ENCODE data around the gene RBM33.
"Not testable (repeated sequence)": the region's sequence is repeated elsewhere in the genome, so short reads cannot be mapped to it uniquely, and the experiment has no call there.

RBM33 gene

GRCh38 chr7:155686620-155687324 is 42.3 kb downstream of the RBM33 start:
- DNase-seq (ENCODE audit: insufficient read length, low spot score); FAIRE-seq: not testable (repeated sequence)

DNA sequence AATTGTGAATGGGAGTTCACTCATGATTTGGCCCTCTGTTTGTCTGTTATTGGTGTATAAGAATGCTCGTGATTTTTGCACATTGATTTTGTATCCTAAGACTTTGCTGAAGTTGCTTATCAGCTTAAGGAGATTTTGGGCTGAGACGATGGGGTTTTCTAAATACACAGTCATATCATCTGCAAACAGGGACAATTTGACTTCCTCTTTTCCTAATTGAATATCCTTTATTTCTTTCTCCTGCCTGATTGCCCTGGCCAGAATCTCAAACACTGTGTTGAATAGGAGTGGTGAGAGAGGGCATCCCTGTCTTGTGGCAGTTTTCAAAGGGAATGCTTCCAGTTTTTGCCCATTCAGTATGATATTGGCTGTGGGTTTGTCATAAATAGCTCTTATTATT is 43.8 kb downstream of the RBM33 start:
- FAIRE-seq: not testable (repeated sequence)

GRCh38 chr7:155690655-155691054 is 46.2 kb downstream of the RBM33 start:
- DNase-seq (ENCODE audit: insufficient read length, low spot score); FAIRE-seq: not testable (repeated sequence)

More for the DNA sequence above, 43.8 kb downstream of the RBM33 start:
- not testable (repeated sequence) for DNase-seq (ENCODE audit: insufficient read length, low spot score)

- peak; percentile 79 for FAIRE-seq
- no peak for DNase-seq (ENCODE audit: insufficient read length, low spot score)
Measured at GRCh38 chr7:155692317-155692716, 47.9 kb downstream of the RBM33 start.

DNA sequence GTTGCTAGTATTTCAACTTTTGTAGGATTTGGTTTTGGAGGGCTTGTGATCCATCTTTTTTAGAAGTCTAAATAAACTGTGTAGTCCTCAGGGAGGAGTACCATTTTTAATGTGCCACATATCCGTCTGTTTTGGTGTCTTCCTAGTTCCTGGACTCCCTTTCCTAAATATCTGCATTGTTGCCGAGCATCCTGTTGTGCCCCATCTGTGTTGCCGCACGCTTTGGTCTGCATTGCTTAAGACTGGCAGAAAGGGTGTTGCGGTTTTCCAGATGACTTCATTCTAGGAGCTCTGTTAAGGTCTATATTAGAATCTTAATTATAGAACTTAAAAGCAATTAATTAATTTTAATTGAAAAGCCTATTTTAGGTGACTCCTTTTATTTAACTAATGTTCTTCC is 49.4 kb downstream of the RBM33 start:
- FAIRE-seq (no peak), DNase-seq (ENCODE audit: insufficient read length, low spot score) (no peak)

DNA sequence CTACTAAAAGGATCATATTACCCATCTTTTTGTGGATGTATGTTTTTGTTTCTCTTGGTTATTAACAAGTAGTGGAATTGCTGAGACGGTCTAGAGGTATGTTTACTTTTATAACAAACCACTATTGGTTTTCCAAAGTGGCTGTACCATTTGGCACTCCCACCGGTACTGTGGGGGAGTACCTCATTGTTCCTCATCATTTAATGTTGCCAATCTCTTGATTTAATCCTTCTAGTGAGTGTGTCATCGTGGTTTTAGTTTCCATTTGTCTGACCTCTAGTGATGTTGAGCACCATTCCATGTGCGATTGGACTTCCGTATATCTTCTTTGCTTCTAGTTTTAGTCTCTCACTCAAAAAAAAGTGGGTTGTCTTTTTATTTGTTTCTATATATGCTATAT is 50.4 kb downstream of the RBM33 start:
- FAIRE-seq (no peak), DNase-seq (ENCODE audit: insufficient read length, low spot score) (no peak)

- FAIRE-seq: no peak
- DNase-seq (ENCODE audit: insufficient read length, low spot score): no peak
Measured at GRCh38 chr7:155696747-155697146, 52.3 kb downstream of the RBM33 start.

DNA sequence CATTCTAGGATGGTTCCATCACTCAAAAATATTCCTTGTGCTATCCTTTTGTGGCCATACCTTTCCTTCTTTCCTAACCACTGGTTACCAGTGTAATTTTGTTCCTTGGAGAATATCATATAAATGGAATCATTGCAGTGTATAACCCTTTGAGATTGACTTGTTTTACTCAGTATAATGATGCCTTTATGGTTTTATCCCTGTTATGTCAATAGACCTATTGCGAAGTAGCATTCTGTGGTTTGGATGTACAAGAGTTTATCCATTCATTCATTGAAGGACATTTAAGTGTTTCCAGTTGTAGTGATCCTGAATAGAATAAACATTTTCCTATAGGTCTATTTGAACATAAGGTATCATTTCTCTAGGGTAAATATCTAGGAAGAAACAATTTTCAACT is 54.2 kb downstream of the RBM33 start:
- no peak for FAIRE-seq
- DNase-seq (ENCODE audit: insufficient read length, low spot score): no peak

DNA sequence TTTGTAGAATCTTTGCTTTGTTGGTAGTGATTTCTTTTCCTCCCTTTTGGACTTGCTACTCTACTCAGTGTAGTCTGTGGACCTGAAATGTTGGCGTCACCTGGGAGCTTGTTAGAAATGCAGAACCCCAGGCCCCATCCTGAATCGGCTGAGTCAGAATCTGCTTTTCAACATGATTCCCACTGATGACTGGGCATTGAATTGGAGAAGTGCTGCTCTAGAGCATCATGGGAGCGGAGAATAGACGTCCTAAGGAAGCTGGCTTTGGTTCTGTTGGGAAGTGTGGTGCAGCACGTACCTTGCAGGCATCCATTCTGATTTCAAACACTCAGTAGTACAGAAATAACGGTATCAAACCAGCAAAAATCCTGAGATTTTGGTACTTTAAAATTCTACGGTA is 54.7 kb downstream of the RBM33 start:
- no peak for FAIRE-seq

DNA sequence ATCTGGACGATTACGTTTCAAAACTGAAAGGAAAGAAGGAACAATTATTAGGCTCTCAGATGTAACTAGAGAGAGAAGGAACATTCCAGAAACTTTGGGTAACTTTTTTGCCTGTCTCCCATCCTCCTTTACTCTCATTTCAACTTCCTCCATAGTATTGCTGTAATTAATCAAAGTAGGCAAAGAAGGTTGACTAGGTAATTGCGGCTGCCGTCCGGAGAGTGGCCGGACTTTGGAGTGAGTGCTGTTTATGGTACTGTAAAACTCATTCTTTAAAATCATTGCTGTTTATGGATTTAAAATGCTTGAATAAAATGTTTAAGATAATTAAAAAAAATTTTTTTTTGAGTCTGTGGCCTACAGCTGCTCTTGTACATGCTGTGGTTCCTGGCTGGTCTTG is 56.4 kb downstream of the RBM33 start:
- FAIRE-seq: no peak

More for the DNA sequence above, 54.7 kb downstream of the RBM33 start:
- DNase-seq (ENCODE audit: insufficient read length, low spot score): no peak

DNA sequence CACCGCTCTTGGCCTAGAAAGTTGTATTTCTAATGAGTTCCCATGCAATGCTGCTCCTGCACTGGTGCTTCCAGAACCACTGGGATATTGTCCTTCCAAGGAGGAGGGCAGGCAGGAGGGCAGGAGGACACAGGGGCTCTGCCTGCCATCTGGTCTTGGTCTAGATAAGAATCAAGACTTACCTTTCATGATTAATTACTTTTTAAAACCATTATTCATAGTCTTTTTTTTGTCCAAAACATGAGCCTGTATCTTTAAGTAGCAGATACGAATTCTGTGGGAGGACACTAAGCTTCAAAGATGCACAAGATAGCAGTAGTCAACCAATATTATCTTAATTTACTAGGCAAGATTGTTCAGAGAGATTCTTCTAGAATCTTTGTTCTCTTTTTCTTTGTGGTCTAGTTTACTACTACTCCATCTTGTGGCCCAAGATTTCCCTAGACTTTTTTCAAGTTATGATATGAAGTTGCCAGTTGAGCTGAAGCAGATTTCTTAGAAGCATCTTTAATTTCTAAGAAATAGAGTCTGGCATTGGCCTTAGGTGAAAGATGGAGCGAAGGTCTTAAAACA is 57.6 kb downstream of the RBM33 start:
- no peak for FAIRE-seq
- no peak for DNase-seq (ENCODE audit: insufficient read length, low spot score)

More for the DNA sequence above, 56.4 kb downstream of the RBM33 start:
- no peak for DNase-seq (ENCODE audit: insufficient read length, low spot score)

GRCh38 chr7:155702616-155703015 is 58.2 kb downstream of the RBM33 start:
- FAIRE-seq (no peak), DNase-seq (ENCODE audit: insufficient read length, low spot score) (no peak)

DNA sequence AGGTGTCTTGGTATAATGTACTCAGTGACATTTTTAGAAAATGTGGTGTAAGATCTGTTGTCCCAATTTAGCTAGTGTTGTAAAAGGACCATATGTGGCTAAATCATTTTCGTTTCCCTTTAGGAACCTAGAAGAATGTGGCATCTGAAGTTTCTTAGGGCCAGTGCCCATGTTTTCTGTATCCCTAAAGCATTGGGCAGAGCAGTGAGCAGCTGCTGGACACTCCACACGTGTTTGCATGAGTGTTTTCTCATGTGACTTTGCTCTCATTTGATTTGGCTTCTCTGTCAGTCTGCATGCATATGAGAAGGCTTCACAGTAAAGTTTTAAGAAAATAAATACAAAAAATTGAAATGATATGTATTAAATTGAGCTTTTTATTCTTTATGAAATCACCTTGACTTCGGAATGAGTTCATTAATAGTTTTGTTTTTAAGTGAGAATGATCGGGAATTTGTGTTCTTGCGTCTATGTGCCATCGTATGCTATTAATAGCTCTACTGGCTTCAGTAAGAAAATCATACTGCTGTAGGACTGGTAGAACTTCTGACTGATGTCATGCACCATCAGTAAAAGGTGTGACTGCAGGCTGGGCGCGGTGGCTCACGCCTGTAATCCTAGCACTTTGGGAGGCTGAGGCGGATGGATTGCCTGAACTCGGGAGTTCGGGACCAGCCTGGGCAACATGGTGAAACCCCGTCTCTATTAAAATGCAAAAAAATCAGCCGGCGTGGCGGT is 61.3 kb downstream of the RBM33 start:
- DNase-seq (ENCODE audit: insufficient read length, low spot score) (no peak), FAIRE-seq (no peak)

DNA sequence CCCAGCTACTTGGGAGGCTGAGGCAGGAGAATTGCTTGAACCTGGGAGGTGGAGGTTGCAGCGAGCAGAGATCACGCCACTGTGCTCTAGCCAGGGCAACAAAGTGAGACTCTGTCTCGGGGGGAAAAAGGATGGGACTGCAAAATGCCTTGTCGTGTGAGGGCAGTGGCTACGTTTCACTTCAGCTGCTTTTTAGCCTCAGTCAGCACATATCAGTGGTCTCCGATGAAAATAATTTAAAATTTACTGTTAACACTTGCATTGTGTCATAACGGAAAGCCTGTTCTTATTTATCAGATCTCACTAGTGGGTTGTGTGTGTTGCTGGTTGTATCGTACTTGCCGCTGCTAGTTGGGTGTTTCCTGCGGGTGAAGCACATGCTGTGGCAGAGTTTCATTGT is 61.9 kb downstream of the RBM33 start:
- no peak for FAIRE-seq
- DNase-seq (ENCODE audit: insufficient read length, low spot score): no peak

- DNase-seq (ENCODE audit: insufficient read length, low spot score) (no peak), FAIRE-seq (peak; percentile 63)
Measured at GRCh38 chr7:155709453-155709852, 65.0 kb downstream of the RBM33 start.

- FAIRE-seq (no peak), DNase-seq (ENCODE audit: insufficient read length, low spot score) (no peak)
Measured at GRCh38 chr7:155710031-155710430, 65.6 kb downstream of the RBM33 start.

DNA sequence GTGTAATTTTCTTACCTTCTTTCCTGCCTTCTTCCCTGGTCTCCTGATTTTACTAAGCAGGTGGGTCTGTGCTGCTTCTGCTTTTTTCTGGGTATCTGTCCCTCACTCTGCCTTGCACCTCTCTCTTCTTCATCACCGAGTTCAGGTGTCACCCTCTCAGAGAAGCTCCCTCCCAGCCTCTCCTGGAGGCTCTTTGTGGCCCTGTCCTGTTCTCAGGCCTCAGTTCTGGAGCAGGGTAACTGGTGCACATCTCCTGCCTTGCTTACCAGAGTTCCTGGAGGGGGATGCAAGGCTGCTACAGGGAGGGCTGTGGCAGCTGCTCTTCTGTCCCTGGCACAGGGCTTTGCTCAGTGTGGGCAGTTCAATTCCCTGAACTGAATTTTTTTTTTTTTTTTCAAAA is 66.1 kb downstream of the RBM33 start:
- no peak for DNase-seq (ENCODE audit: insufficient read length, low spot score)
- FAIRE-seq: no peak

DNA sequence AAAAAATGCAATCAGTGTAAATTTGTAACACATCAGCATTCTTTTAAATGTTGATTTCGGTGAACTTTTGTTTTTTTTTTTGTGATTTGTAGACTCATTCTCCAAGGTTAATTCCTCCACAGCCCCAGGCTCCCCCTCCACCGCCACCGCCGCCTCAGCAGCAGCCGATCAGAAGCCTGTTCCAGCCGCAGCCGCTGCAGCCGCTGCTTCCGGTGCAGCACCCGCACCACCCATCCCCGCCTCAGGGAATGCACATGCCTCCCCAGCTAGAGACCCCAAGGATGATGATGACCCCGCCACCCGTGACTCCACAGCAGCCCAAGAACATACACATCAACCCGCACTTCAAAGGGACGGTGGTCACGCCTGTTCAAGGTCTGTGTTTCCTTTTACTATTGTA is 66.6 kb downstream of the RBM33 start:
- FAIRE-seq: no peak
- DNase-seq (ENCODE audit: insufficient read length, low spot score): no peak

- no peak for DNase-seq (ENCODE audit: insufficient read length, low spot score)
Measured at GRCh38 chr7:155713384-155713783, 68.9 kb downstream of the RBM33 start.

GRCh38 chr7:155714702-155715101 is 70.2 kb downstream of the RBM33 start:
- no peak for FAIRE-seq
- no peak for DNase-seq (ENCODE audit: insufficient read length, low spot score)

More at GRCh38 chr7:155713384-155713783, 68.9 kb downstream of the RBM33 start:
- FAIRE-seq: no peak

GRCh38 chr7:155715111-155715805 is 70.8 kb downstream of the RBM33 start:
- DNase-seq (ENCODE audit: insufficient read length, low spot score): no peak
- FAIRE-seq: no peak

Measured in GM19239 (cell line).